Neural cell (in vitro differentiated cells): ENCODE data around the gene HSF4. TPM values are rescaled to one million over a fixed set of nuclear protein-coding genes. Genes with fewer than 3 reads are reported as not detected.

Experiments used
- H2AFZ ChIP-seq: fragments of 200-600, 300-800 bp; sonication (generic), shearing (Covaris generic); 2 replicates; pipeline ENCODE4 v1.6.0; 2014; ENCODE audit warnings: low read depth, mild to moderate bottlenecking, antibody characterized with exemption, low read length, moderate library complexity
- H3F3A ChIP-seq: fragments of 200-600 bp; shearing (Covaris generic); 2 replicates; pipeline ENCODE4 v1.6.1; 2016; ENCODE audit warnings: mild to moderate bottlenecking, moderate library complexity, mixed read lengths, antibody characterized with exemption, low read length; ENCODE audit not compliant: insufficient read depth, poor library complexity, severe bottlenecking
- H3K27ac ChIP-seq: fragments of 200-600, 300-800 bp; sonication (generic), shearing (Covaris generic); 2 replicates; pipeline ENCODE4 v1.5.1; 2014; ENCODE audit warnings: mild to moderate bottlenecking, low read length, moderate library complexity
- H3K27me3 ChIP-seq: fragments of 300-800, 200-600 bp; sonication (generic), shearing (Covaris generic); 2 replicates; pipeline ENCODE4 v1.6.0; 2014; ENCODE audit warnings: mild to moderate bottlenecking, low read depth, low read length, moderate library complexity; ENCODE audit not compliant: insufficient read depth
- H3K36me3 ChIP-seq: fragments of 300-800, 200-600 bp; sonication (generic), shearing (Covaris generic); 2 replicates; pipeline ENCODE4 v1.5.1; 2014; ENCODE audit warnings: mild to moderate bottlenecking, antibody characterized with exemption, low read length, moderate library complexity; ENCODE audit not compliant: insufficient read depth
- H3K4me2 ChIP-seq: fragments of 300-800, 200-600 bp; sonication (generic), shearing (Covaris generic); 2 replicates; pipeline ENCODE4 v1.6.0; 2014; ENCODE audit warnings: mild to moderate bottlenecking, low read length
- H3K4me3 ChIP-seq: fragments of 300-800, 200-600 bp; sonication (generic), shearing (Covaris generic); 2 replicates; pipeline ENCODE4 v1.5.1; 2014; ENCODE audit warnings: mild to moderate bottlenecking, low read length, moderate library complexity
- H3K79me2 ChIP-seq: fragments of 200-600 bp; shearing (Covaris generic); replicated peaks from 2 replicates; pipeline ENCODE4 v1.6.0; 2014; ENCODE audit warnings: mild to moderate bottlenecking, low read length, moderate library complexity; ENCODE audit not compliant: insufficient read depth
- H3K9ac ChIP-seq: fragments of 300-800, 200-600 bp; sonication (generic), shearing (Covaris generic); 2 replicates; pipeline ENCODE4 v1.6.1; 2016; ENCODE audit warnings: mild to moderate bottlenecking, low read length, mixed read lengths
- H3K9me2 ChIP-seq: fragments of 200-600 bp; shearing (Covaris generic); 2 replicates; pipeline ENCODE4 v1.6.1; 2016; ENCODE audit warnings: mild to moderate bottlenecking, low read length, mixed read lengths; ENCODE audit not compliant: insufficient read depth
- H3K9me3 ChIP-seq: fragments of 200-600, 300-800 bp; sonication (generic), shearing (Covaris generic); 2 replicates; pipeline ENCODE4 v1.6.1; 2016; ENCODE audit warnings: mild to moderate bottlenecking, mixed run types, low read length, moderate library complexity, mixed read lengths
- H4K20me1 ChIP-seq: fragments of 200-600 bp; shearing (Covaris generic); 2 replicates; pipeline ENCODE4 v1.6.1; 2016; ENCODE audit warnings: mild to moderate bottlenecking, mixed run types; ENCODE audit not compliant: insufficient read depth
- CTCF ChIP-seq: fragments of 450-650 bp; IDR thresholded peaks from 2 replicates; pipeline ENCODE4 v1.5.1; 2014; ENCODE audit warnings: antibody characterized with exemption, mild to moderate bottlenecking, moderate library complexity; ENCODE audit not compliant: poor library complexity, severe bottlenecking
- EP300 ChIP-seq: fragments of 450-650 bp; conservative IDR thresholded peaks from 2 replicates; pipeline ENCODE4 v1.6.1; 2014; ENCODE audit warnings: antibody characterized with exemption, mild to moderate bottlenecking, moderate library complexity; ENCODE audit not compliant: poor library complexity, severe bottlenecking
- EZH2 ChIP-seq: fragments of 200-600, 300-800 bp; shearing (Covaris generic), sonication (generic); IDR thresholded peaks from 2 replicates; pipeline ENCODE4 v1.6.1; 2014; ENCODE audit warnings: antibody characterized with exemption, low read length, borderline replicate concordance, mild to moderate bottlenecking; ENCODE audit not compliant: insufficient read depth, poor library complexity, severe bottlenecking
- MXI1 ChIP-seq: fragments of 450-650 bp; conservative IDR thresholded peaks from 2 replicates; pipeline ENCODE4 v1.6.1; 2014; ENCODE audit warnings: antibody characterized with exemption, mild to moderate bottlenecking; ENCODE audit not compliant: poor library complexity, severe bottlenecking
- POLR2AphosphoS5 ChIP-seq: IDR thresholded peaks from 2 replicates; pipeline ENCODE4 v1.6.1; 2012
- RAD21 ChIP-seq: fragments of 450-650 bp; conservative IDR thresholded peaks from 2 replicates; pipeline ENCODE4 v1.6.1; 2014; ENCODE audit warnings: antibody characterized with exemption, mild to moderate bottlenecking, moderate library complexity
- REST ChIP-seq: IDR thresholded peaks from 2 replicates; pipeline ENCODE4 v1.6.1; 2012; ENCODE audit warnings: borderline replicate concordance
- SMC3 ChIP-seq: fragments of 450-650 bp; conservative IDR thresholded peaks from 2 replicates; pipeline ENCODE4 v1.6.1; 2014; ENCODE audit warnings: antibody characterized with exemption, mild to moderate bottlenecking, moderate library complexity; ENCODE audit not compliant: poor library complexity
- TAF1 ChIP-seq: IDR thresholded peaks from 2 replicates; pipeline ENCODE4 v1.6.1; 2012; ENCODE audit warnings: low read depth
- polyA plus RNA-seq: library from polyadenylated mRNA; depleted of rRNA; stranded (reverse); fragments of >200 nt; gene quantifications from 2 replicates; pipeline ENCODE4 v1.2.3, GENCODE V29; 2014

Gene HSF4
- polyA plus RNA-seq, 1 donor from 2014 or later: 12.7 TPM

GRCh38 chr16:67173323-67173722 is 8.8 kb downstream of the HSF4 start:
- Histone ChIP-seq H2AFZ (no peak overlapping the region), H3K4me3 (peak overlapping the region; percentile 63), H3K9me2 (no peaks in the 10 kb centered on the region), H3K9me3 (no peaks in the 10 kb centered on the region), H3K27ac (no peak overlapping the region), H3K79me2 (no peaks in the 10 kb centered on the region), H3F3A (no peaks in the 10 kb centered on the region), H4K20me1 (peaks cover 19% of the 10 kb centered on the region), H3K9ac (no peak overlapping the region), H3K36me3 (no peaks in the 10 kb centered on the region), H3K27me3 (peaks cover 76% of the 10 kb centered on the region), H3K4me2 (no peak overlapping the region)
- no peak for TF ChIP-seq SMC3
- TF ChIP-seq EP300: no peak
- TF ChIP-seq REST: no peak
- TF ChIP-seq CTCF: no peak
- no peak for TF ChIP-seq EZH2
- no peak for TF ChIP-seq MXI1
- no peak for TF ChIP-seq POLR2AphosphoS5
- TF ChIP-seq TAF1: no peak
- TF ChIP-seq RAD21: no peak

- no peaks in the 10 kb centered on the region for H3K36me3 ChIP-seq
- H2AFZ ChIP-seq: no peak overlapping the region
- H3K9ac ChIP-seq: peak overlapping the region; percentile 38
- peaks cover 76% of the 10 kb centered on the region for H3K27me3 ChIP-seq
- H3F3A ChIP-seq: no peaks in the 10 kb centered on the region
- no peak overlapping the region for H3K27ac ChIP-seq
- H3K9me2 ChIP-seq: no peaks in the 10 kb centered on the region
- H3K9me3 ChIP-seq: no peaks in the 10 kb centered on the region
- H3K4me3 ChIP-seq: peak overlapping the region; percentile 63
- TF ChIP-seq EP300 (no peak), SMC3 (peak; percentile 23), CTCF (peak; percentile 52), MXI1 (peak; percentile 30)
- peaks cover 20% of the 10 kb centered on the region for H4K20me1 ChIP-seq
- H3K4me2 ChIP-seq: peak overlapping the region; percentile 30
- no peaks in the 10 kb centered on the region for H3K79me2 ChIP-seq
Observed at GRCh38 chr16:67173808-67174705, 9.5 kb downstream of the HSF4 start.
